ENCODE data around the gene PTPRH. TPM values are rescaled to one million over a fixed set of nuclear protein-coding genes. Genes with fewer than 3 reads are reported as not detected.

PTPRH gene
- total RNA-seq: 1 to 10 TPM in 3 of 4 donors, under 1 TPM in 1; 0.57 to 2.0 (median 1.3) TPM

- Histone ChIP-seq H3K36me3 (no peaks in the 10 kb centered on the region), H3K27ac (peak within 1 kb of the TSS in 3 of 4 donors; percentile 30 to 69 (median 46)), H3K4me3 (no peak within 1 kb of the TSS), H3K27me3 (peaks cover 0 to 56% (median 0%) of the 10 kb centered on the region in 4 donors), H3K9me3 (peaks cover 0 to 10% (median 6%) of the 10 kb centered on the region in 3 donors), H3K4me1 (peaks cover 9 to 31% (median 17%) of the 10 kb centered on the region in 3 donors)
- intact Hi-C loops (cut with DNase I): no loop called here
- WGBS, 2 donors: 40 to 68% methylated on average over 8 to 10 of the region's 18 CpGs
- no peak for TF ChIP-seq CTCF (IDR thresholded peaks at IDR 0.05)
- TF ChIP-seq POLR2A (IDR thresholded peaks at IDR 0.05): no peak
- DNase-seq: no peak
Measured at GRCh38 chr19:55208880-55209692, at the start of gene PTPRH. TSS of gene PTPRH (minus strand) at chr19:55209501. CDS start at chr19:55209433, 68 bp downstream.

- Histone ChIP-seq H3K27me3 (no peaks in the 10 kb centered on the region), H3K36me3 (peaks cover 0 to 10% (median 0%) of the 10 kb centered on the region in 3 donors), H3K9me3 (no peaks in the 10 kb centered on the region), H3K27ac (peak overlapping the region; percentile 90 to 98 (median 94)), H3K4me1 (peaks cover 41 to 58% (median 44%) of the 10 kb centered on the region in 3 donors), H3K4me3 (peak overlapping the region; percentile 84 to 99 (median 96))
- no CpG with 5 or more reads among the region's 53 CpGs for WGBS, 2 donors
- DNase-seq: no peak
- intact Hi-C loops (cut with DNase I): no loop called here
- TF ChIP-seq CTCF (IDR thresholded peaks at IDR 0.05): no peak
- no peak for TF ChIP-seq POLR2A (IDR thresholded peaks at IDR 0.05)
Measured at GRCh38 chr19:55258476-55258827, 49.2 kb upstream of the PTPRH start.

- H3K9me3 ChIP-seq: no peaks in the 10 kb centered on the region
- intact Hi-C loops (cut with DNase I): no loop called here
- peaks cover 48 to 65% (median 51%) of the 10 kb centered on the region in 3 donors for H3K4me1 ChIP-seq
- H3K36me3 ChIP-seq: peaks cover 0 to 6% (median 0%) of the 10 kb centered on the region in 3 donors
- H3K27me3 ChIP-seq: no peaks in the 10 kb centered on the region
- H3K27ac ChIP-seq: peak overlapping the region; percentile 90 to 98 (median 94)
- no peak for DNase-seq
- peak overlapping the region; percentile 84 to 99 (median 96) for H3K4me3 ChIP-seq
- TF ChIP-seq CTCF (IDR thresholded peaks at IDR 0.05): no peak
- TF ChIP-seq POLR2A (IDR thresholded peaks at IDR 0.05): no peak
- WGBS, 2 donors: 1 to 3% methylated on average over 32 to 37 of the region's 51 CpGs
Measured at GRCh38 chr19:55257461-55258420, 48.4 kb upstream of the PTPRH start.

GRCh38 chr19:55256562-55257460 is 47.5 kb upstream of the PTPRH start:
- Histone ChIP-seq H3K36me3 (no peaks in the 10 kb centered on the region), H3K9me3 (no peaks in the 10 kb centered on the region), H3K27me3 (no peaks in the 10 kb centered on the region), H3K27ac (peak overlapping the region; percentile 90 to 98 (median 94)), H3K4me1 (peaks cover 54 to 74% (median 60%) of the 10 kb centered on the region in 3 donors), H3K4me3 (peak overlapping the region; percentile 84 to 99 (median 96))
- intact Hi-C loops (cut with DNase I): no loop called here
- no peak for DNase-seq
- no peak for TF ChIP-seq CTCF (IDR thresholded peaks at IDR 0.05)
- no peak for TF ChIP-seq POLR2A (IDR thresholded peaks at IDR 0.05)
- 31 to 35% methylated on average over 19 to 22 of the region's 22 CpGs for WGBS, 2 donors
